Lower leg skin (tissue), 3 donors: ENCODE results near the gene DCAF11.

Experiments used
- CTCF ChIP-seq, 3 donors: fragments of 450-650 bp; IDR thresholded peaks; one replicate each; pipeline ENCODE4 v1.5.1; 2016; ENCODE audit warnings: antibody characterized with exemption in 3 of 3, mild to moderate bottlenecking in 3 of 3, moderate library complexity in 2 of 3
- POLR2A ChIP-seq, 2 donors: fragments of 450-650 bp; IDR thresholded peaks; one replicate each; pipeline ENCODE4 v1.6.1; 2016 to 2017; ENCODE audit warnings: antibody characterized with exemption in 2 of 2, mild to moderate bottlenecking in 1 of 2, moderate library complexity in 1 of 2

DNA sequence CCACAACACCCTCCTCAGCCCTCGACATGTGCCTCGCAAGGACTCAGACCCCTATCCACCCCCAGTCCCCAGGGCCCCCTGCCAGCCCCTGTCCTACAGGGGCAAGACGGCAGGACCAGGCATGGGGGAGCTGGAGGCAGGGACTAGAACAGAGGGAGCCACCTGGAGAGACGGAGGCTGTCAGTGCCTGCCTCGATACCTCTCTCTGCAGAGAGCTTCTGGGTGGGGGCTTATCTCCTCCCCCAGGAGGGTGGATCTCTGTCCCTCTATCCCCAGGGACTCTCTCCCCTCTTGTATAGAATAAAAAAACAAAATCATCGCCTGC lies 45.2 kb upstream of the DCAF11 start:
- TF ChIP-seq POLR2A (IDR thresholded peaks at IDR 0.05) (no peak), CTCF (IDR thresholded peaks at IDR 0.05) (no peak)
